ENCODE measurements around the gene SASH1. TPM values are rescaled to one million over a fixed set of nuclear protein-coding genes. Genes with fewer than 3 reads are reported as not detected.

Gene SASH1
- total RNA-seq, 1 donor from 2014 or later, result 23.2 TPM

DNA sequence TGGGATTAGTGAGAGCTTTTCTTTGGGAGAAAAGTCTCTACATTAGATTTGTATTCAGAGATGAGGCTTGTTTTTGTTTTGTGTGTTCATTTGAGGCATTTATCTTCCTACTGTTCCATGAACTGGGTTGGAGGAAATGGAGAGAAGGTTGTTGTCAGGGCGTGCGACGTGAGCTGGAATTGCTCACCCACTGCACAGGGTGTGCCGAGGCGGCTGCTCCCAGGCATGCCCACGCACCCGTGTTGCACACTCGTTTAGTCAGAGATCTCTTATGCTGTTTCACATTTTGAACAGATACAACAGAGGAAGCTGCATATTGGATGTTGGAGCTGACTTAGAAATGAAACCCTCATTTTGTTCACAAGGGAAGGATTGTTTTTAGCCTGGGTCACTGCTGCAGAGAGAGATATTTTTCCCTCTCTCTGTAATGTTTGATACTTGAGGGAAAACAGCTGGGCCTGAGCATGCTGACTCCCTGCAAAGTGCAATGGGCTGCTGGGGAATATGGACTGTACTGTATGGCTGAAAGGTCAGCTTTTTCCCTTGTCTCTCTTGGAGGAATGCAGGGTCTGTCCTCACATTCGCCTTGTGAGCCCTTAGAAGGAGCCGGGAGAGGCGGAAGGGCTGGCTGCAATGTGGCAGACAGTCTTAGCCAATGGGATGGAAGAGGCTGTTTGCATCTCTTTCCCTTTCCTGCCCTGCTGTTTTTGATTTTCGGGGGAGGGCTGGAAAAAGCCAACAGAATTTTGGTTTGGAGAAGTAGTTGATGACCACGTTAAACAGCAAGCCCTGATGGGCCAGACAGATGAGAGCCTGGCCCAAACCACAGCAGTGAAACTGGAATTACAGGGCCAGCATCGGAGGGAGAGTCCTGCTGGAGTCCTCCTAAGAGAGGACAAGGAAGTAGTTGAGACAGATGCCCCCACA lies 170.8 kb downstream of the SASH1 start:
- FAIRE-seq (no peak), DNase-seq (ENCODE audit: low spot score in 2 of 2) (no peak)

DNA sequence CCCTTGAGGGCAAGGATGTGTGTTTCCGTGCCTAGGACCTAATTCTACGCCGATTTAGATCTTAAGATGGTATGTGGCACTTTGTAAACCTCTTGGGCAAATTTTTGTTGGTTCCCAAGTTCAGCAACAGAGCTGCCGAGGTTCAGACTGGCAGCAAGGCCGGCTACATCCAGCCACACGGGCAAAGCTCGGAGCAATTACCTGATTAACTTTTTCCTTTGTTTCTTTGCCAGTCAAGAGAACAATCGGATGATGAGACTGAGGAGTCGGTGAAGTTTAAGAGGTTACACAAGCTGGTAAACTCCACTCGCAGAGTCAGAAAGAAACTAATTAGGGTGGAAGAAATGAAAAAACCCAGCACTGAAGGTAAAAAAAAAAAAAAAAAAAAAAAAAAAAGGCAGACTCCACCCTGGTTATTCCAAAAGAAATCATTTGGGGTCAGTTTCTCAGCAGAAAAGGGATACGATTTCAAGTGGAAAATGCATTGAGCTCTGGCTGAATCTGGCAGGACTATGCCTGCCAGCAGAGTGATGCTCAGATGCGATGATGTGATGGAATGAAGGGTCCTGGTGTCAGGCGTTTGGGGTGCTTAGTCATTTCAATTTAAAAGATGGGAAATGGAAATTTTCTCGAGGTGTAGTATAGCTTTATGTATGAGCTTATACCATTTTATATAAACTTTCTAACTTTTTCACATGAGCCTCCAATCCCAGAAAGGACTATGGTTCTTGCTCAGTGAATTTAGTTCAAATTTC lies 171.6 kb downstream of the SASH1 start:
- no peak for DNase-seq (ENCODE audit: low spot score in 2 of 2)
- FAIRE-seq, result no peak

DNA sequence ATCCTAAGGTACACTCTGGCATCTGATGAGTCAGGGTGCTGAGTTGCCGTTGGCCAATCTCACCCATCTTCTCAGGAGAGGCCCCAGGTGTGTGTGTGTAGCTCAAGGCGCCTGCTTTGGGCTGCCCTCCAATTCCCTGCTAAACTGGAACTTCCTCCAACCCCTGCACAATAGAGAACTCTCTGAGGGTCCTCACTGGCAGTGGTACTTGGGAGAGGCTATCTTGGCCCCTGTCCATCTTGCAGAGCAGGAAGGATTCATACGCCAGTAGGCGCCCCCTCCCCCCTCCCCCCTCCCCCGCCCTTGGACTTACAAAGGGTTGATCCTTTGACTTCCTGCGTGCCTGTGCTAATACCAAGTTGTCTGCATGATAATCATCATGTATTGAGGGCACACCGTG lies 173.6 kb downstream of the SASH1 start:
- DNase-seq (ENCODE audit: low spot score in 2 of 2) (no peak), FAIRE-seq (no peak)

DNA sequence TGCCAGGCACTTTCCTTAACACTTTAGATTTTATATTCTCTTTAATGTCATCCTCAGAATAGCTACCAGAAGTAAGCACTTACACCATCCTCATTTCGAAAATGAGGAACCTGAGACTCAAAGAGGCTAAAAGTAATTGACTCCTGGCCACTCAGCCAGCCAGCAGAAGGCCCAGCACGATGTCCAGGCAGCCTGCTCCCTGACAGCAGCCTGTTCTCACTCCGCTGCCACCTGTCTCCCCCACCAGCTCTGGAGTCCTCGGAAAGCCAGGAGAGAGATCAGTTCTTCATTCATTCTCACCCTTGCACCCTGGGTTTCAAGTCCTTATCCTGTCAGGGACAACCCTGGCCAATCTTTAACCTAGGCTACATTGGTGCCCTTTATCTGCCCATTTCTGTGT lies 174.0 kb downstream of the SASH1 start:
- DNase-seq (ENCODE audit: low spot score in 2 of 2) (no peak), FAIRE-seq (no peak)

DNA sequence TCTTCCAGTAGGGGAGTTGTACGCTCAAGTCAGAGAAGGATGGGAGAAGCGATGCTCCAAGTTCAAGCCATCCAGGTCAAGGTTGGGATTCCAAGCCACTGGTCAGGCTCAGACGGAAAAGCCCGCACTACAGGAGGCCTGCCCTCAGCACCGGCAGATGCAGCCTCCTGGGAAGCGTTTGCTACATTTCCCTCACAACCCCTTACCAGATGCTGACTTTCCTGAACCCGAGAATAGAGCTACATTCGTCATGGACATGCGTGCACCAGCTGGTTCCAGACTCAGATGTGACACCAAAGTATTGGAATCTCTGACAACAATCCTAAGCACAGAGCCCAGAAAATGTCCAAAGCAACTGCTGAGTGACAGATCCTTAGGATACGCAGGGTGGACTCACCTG lies 174.8 kb downstream of the SASH1 start:
- DNase-seq (ENCODE audit: low spot score in 2 of 2) (no peak), FAIRE-seq (no peak)

DNA sequence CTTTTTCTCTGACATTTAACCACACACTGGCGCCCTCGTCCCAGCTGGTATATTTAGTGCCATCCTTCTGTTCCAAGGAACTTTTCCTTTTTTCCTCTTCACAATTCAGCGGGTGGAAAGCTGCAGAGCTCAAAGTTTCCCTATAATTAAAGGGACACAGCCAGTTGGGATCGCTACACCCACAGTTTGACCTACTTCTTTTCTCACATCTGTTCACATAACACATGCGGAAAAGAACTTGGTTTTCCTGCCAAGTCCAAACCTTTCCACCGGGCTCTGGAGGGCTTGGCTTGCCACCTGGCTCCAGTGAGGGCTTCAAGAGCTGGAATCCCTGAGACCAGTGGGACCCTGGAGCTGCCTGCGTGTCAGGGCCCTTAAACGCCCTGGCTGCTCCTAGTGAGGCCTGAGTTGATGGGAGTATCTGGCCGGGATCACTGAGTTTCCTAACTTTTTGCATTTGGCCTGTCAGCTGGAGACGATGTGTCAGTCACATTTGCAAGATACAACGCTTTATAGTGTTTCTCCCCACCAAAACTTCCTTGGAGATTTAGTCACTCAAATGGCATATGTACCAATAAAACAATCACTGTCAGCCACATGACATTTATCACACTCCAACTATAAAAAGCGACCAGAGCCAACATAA lies 176.0 kb downstream of the SASH1 start:
- DNase-seq (ENCODE audit: low spot score in 2 of 2) (no peak), FAIRE-seq (no peak)

DNA sequence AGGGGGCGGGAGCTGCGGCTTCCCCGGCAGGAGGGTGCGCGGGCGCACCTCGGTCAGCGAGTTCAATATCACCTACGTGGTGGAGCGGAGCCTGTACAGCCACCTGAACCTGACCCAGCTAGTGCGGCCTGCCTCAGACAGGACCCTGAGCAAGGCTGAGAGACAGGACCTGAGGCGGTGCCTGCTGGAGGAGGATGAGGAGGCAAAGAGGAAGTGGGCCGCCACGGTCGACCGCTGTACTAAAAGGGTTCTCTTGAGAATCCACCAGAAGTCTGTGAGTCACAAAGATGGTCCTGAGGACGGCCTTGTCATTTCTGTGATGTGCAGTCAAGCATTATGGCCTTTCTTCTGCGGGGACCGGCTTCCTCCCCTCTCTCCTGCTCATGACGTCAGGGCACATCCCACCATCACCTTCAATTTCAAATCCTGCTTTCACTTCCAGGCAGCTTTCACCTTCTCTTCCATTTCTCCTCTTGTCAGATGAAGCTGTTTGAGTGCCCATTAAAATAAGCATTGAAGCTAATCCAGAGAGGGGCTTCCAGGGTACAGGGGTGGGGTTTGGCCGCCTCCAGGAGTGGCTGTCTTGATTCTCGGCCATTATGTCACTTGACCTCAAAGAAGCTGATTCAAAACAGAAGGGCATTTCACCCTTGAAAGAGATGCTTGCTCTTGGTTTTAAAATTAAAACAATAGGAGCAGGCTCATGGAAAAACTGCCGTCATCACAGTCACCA lies 177.6 kb downstream of the SASH1 start:
- FAIRE-seq, result no peak
- no peak for DNase-seq (ENCODE audit: low spot score in 2 of 2)

DNA sequence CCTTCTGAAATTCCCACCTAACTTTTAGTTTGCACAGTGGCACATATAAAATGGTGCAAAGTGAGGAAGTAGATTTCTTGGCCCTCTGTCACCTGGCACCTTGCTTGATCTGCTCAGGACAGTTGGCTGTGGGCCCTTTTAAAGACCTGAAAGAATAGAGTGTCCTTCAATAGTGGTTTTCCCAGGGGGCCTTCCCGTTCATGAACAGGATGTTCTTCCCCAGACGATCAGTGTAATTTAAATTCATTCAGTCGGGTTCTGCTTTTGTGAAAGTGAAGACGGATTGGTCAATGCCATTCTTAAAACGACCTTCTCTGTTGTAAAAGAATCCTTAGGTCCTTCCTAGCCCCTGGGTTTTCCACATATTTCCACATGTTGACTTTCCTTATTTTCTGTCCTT lies 178.5 kb downstream of the SASH1 start:
- DNase-seq (ENCODE audit: low spot score in 2 of 2) (no peak), FAIRE-seq (no peak)

DNA sequence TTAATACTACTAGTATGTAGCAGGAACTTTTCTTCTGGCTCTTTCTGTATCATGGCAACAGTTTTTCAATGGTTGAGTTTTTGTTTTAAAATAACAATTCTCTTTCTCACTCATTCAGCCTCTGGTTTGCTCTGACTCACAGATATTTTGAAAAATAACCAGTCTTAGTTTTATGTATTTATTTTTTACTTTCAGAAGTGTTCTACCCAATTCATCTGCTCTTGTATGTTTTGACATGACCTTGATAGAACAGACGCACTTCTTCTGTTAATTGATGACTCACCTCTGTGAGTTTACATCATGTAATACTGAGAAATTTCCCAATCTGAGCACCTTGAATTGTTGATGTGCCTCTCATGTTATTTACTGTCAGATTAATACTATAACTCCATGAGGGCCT lies 178.9 kb downstream of the SASH1 start:
- FAIRE-seq (no peak), DNase-seq (ENCODE audit: low spot score in 2 of 2) (no peak)

DNA sequence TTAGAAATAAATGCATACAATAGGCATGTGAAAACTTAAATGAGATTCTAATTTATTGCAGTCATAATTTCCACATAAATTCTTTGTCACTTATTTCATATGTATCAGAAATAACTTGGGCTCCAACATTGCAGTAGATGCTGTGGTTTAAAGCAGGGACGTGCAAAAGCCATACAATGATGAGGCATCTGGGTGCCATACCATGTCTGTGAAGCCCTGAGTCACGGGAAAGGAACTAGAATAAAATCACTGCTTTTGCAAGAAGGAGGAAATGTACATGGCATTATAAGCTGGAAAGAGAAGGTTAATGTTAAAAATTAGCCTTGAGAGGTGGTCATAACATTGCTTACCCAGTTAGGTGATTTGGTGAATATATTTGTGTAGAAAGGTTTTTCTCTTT lies 180.4 kb downstream of the SASH1 start:
- no peak for FAIRE-seq
- no peak for DNase-seq (ENCODE audit: low spot score in 2 of 2)

DNA sequence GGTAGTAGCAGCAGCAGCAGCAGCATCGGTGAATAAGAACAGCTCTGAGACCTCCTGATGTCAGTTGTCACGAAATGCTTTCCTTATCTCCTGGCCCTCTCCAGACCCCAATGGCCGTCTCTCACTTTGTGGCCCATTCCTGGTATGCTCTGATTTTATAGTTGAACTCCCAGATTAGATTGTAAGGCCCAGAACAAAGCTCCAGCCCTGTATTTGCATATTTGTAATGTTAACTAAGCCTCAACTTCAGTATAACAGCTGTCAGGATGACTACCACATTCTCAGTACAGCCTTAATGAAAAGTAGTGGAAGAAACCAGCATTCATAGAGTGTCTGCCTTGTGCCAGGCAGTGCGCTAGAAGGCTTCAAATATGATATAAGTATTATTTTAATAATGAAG lies 180.9 kb downstream of the SASH1 start:
- FAIRE-seq (no peak), DNase-seq (ENCODE audit: low spot score in 2 of 2) (no peak)

DNA sequence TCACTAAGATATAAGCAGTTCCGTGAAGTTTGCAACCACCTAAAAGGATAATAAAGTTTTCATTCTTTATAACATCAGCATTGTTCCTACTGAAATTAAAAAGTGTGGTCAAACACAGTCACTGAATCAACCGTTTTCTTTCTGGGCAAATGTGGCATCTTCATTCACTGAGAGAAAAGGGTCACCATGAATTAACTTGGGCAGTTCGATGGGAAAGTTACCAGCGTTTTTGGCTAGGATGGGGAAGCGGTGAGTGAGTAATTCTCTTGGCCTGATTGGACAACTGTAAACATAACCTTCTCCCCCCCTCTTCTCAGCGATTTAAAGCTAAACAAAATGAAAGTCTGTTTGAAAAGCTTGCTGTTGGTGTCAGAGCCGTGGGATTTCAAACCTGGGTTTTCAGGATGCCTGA lies 181.8 kb downstream of the SASH1 start:
- no peak for DNase-seq (ENCODE audit: low spot score in 2 of 2)
- FAIRE-seq, result no peak

DNA sequence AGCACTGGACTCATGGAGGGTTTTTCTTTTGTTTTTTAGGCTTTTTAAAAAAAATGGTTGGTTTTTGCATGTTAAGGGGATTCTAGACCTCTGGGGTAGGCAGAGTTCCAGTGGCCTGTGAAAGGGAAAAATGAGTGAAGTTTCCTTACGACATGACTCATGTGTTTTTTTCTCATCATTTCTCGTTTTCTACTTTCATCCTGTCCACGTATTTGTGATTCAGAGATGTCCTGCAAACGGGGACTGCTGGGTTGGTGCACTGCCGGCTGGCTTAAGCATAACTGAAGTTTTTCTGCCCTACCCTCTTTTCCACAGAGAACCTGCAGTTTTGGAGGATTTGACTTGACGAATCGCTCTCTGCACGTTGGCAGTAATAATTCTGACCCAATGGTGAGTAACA lies 182.3 kb downstream of the SASH1 start:
- no peak for FAIRE-seq

DNA sequence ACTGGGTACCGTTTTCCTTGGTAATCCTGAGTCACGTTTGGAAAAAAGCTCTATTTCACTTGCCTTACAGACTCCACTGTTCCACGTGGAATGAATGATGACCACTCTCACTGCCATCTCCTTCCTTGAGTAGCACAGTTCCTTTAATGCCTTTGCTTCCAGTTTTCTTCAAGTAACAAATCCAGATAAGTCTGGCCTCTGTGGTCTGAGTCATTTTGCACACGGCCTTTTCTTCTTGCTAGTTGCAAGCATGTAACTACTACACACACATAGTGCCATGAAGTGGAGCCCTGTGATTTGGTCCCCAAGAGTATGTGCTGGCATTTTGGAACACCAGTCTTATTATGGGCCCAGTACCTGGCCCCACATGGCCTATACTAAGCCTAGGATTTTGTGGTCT lies 182.8 kb downstream of the SASH1 start:
- DNase-seq (ENCODE audit: low spot score in 2 of 2) (no peak), FAIRE-seq (no peak)

More for the DNA sequence above, 182.3 kb downstream of the SASH1 start:
- DNase-seq (ENCODE audit: low spot score in 2 of 2), result no peak

DNA sequence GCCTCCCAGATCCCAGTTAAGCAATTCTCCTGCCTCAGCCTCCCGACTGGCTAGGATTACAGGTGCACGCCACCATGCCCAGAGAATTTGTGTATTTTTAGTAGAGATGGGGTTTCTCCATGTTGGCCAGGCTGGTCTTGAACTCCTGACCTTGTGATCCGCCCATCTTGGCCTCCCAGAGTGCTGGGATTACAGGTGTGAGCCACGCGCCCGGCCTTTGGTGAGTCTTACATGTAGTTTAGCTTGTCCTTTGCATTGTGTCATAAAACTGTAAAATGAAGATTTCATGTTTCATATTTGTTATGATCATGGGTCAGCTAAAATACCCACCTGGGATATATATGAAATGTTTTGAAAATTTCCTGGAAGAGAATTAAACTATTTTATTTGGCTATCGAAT lies 183.5 kb downstream of the SASH1 start:
- DNase-seq (ENCODE audit: low spot score in 2 of 2), result no peak
- no peak for FAIRE-seq

DNA sequence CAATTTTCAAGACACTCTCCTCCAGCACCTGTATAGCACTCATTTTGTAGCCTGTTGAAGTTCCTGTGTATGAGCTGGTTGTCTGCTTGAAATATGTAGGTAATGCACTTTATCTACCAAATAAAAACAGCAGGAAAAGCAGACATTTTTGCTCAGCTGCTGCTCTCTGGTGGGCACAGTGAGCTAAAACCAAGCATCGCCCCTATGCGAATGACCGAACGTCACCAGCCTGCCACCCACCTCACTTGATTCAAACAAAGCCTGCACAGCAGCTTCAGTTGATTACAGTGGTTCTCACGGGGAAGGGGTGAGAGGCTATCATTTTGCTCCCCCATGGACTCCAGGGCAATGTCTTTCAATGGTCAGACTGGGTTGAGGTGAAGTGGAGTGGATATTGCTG lies 185.7 kb downstream of the SASH1 start:
- no peak for FAIRE-seq

DNA sequence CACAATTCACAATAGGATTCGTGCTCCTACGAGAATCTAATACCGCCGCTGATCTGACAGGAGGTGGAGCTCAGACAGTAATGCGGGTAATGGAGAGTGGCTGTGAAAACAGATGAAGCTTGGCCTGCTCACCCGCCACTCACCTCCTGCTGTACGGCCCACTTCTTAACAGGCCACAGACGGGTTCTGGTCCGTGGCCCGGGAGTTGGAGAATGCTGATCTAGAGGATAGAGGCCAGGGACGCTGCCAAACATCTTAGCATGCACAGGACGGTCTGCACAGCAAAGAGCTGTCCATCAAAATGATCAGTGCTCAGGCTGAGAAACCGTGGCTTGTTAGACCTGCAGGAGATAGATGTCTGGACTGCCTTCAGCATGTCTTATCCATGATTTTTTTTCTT lies 186.4 kb downstream of the SASH1 start:
- FAIRE-seq (no peak), DNase-seq (ENCODE audit: low spot score in 2 of 2) (no peak)

More for the DNA sequence above, 185.7 kb downstream of the SASH1 start:
- DNase-seq (ENCODE audit: low spot score in 2 of 2), result no peak

DNA sequence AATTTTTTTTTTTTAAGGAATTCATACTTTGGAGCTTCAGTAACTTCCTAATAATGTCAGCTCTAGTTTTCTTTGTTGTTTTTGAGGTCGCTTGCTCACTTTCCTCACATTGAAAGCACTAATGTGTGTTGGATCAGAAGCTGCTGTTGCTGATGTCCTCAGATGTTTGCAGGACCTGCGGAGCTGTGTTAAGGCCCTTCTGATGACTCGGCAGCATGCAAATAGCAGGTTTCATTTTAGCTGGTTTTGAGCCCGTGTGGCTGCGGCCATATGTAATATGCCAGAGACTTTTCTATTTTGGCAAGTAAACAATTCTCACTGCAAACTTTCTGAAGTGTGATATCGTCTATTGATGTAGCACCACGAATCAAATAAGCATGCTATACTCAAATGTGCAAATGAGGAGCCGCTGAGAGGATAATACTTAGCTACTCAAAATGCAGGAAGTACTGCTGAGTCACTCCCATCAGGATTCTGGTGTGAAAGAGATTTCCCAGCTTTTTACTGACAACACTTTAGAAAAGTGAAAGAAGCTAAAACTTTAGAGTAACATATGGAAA lies 187.8 kb downstream of the SASH1 start:
- peak in 1 of 2 donors; percentile 61 for DNase-seq (ENCODE audit: low spot score in 2 of 2)
- FAIRE-seq, result no peak

DNA sequence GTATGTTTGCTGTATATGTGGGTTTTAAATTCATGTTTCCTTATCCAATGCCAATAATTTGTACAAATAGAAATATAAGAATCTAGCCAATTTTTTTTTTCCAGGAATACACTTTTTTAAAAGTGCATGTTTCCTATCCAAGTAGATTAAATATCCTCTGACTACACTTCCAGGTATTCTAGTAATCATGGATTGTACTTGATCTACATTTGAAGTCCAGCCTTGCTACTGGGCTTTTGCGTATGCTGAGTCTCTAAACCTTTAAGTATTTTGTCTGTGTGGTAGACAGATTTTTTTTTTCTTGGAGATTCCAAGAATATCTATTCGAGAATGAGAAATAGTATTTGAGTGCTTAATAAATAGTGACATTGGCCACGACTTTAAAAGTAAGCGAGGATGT lies 188.3 kb downstream of the SASH1 start:
- DNase-seq (ENCODE audit: low spot score in 2 of 2) (no peak), FAIRE-seq (no peak)

DNA sequence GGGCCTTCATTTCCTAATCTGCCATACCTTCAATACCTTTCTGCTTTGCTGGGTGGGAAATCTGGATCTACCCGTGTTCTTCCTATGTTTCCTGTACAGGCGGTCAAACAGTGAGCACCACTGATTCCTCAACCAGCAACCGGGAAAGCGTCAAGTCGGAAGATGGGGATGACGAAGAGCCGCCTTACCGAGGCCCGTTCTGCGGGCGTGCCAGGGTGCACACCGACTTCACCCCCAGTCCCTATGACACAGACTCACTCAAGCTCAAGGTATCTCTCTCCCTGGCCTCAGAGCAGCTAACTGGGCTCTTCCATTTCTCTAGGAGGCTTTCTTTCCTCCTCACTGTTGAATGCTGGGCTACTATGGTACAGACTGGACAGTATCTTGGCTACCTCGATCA lies 190.1 kb downstream of the SASH1 start:
- no peak for DNase-seq (ENCODE audit: low spot score in 2 of 2)
- FAIRE-seq, result no peak
